ENCODE data around the gene RRP12.
"Not testable (repeated sequence)": the region's sequence is repeated elsewhere in the genome, so short reads cannot be mapped to it uniquely, and the experiment has no call there.

Gene RRP12, protein sequence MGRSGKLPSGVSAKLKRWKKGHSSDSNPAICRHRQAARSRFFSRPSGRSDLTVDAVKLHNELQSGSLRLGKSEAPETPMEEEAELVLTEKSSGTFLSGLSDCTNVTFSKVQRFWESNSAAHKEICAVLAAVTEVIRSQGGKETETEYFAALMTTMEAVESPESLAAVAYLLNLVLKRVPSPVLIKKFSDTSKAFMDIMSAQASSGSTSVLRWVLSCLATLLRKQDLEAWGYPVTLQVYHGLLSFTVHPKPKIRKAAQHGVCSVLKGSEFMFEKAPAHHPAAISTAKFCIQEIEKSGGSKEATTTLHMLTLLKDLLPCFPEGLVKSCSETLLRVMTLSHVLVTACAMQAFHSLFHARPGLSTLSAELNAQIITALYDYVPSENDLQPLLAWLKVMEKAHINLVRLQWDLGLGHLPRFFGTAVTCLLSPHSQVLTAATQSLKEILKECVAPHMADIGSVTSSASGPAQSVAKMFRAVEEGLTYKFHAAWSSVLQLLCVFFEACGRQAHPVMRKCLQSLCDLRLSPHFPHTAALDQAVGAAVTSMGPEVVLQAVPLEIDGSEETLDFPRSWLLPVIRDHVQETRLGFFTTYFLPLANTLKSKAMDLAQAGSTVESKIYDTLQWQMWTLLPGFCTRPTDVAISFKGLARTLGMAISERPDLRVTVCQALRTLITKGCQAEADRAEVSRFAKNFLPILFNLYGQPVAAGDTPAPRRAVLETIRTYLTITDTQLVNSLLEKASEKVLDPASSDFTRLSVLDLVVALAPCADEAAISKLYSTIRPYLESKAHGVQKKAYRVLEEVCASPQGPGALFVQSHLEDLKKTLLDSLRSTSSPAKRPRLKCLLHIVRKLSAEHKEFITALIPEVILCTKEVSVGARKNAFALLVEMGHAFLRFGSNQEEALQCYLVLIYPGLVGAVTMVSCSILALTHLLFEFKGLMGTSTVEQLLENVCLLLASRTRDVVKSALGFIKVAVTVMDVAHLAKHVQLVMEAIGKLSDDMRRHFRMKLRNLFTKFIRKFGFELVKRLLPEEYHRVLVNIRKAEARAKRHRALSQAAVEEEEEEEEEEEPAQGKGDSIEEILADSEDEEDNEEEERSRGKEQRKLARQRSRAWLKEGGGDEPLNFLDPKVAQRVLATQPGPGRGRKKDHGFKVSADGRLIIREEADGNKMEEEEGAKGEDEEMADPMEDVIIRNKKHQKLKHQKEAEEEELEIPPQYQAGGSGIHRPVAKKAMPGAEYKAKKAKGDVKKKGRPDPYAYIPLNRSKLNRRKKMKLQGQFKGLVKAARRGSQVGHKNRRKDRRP (N-terminal part only)

DNA sequence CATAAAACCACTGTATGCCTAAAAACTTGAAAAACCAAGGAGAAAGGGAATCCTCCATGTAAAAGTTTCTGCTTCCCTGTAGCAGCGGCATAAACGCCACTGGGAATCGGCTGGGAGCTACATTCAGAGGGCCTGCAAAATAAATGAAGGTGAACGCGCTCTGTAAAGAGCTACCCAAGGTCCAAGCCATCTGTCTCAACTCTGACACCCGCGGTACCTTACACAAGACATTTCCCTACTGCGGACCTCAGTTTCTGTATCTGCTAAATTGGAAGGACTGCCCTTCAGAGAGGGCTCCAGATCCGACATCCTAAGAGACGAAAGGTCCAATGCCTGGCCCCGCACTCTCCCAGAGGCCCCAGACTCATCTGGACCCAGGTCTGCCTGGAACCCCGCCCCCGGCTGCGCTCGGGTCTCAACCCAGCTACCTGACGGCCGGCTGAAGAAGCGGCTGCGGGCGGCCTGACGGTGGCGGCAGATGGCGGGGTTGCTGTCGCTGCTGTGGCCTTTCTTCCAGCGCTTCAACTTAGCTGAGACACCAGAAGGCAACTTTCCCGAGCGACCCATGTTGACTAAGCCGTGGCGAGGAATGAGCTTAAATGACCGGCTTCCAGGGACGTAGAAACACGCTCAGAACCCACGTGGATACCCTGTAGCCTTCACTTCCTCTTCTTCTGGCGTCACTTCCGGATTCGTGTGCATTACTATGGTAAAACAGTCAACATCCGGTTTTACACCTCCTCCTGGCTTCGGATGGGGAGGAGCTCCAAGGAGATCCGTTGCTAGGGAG lies at the start of gene RRP12:
RRP12 (minus strand) TSS at position 676 of the 790 bp plus-strand sequence; CDS start at position 567, 109 bp downstream.
- DNase-seq: peak; percentile 95

GRCh38 chr10:97450828-97451227 lies 49.7 kb upstream of the RRP12 start:
- DNase-seq: no peak

GRCh38 chr10:97445722-97446639 lies 44.8 kb upstream of the RRP12 start, which contains the start of the genes EXOSC1 and ZDHHC16:
Gene EXOSC1 (minus strand): TSS chr10:97446006. CDS start chr10:97445985, 21 bp downstream.
Gene ZDHHC16 (plus strand): TSS chr10:97446175. CDS start chr10:97451676, 5,501 bp downstream.
- peak; percentile 96 for DNase-seq

- DNase-seq: no peak
These were observed 44.2 kb upstream of the RRP12 start for GRCh38 chr10:97445357-97445721.

GRCh38 chr10:97444212-97444611 lies 43.1 kb upstream of the RRP12 start:
- DNase-seq: no peak

DNA sequence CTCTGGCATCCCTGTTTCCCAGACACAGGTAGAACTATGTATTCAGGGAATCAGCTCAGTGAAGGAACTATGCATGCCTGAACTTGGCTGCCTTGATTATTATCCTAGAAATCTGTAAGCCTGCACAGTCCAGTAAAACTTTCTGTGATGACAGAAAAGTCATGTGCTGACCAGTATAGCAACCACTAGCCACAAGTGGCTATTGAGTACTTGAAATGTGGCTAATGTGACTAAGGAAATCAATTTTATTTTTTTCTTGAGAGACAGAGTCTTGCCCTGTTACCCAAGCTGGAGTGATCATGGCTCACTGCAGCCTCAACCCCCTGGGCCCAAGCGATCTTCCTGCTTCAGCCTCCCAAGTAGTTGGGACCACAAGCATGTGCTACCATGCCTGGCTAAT lies 41.1 kb upstream of the RRP12 start:
- no peak for DNase-seq

DNA sequence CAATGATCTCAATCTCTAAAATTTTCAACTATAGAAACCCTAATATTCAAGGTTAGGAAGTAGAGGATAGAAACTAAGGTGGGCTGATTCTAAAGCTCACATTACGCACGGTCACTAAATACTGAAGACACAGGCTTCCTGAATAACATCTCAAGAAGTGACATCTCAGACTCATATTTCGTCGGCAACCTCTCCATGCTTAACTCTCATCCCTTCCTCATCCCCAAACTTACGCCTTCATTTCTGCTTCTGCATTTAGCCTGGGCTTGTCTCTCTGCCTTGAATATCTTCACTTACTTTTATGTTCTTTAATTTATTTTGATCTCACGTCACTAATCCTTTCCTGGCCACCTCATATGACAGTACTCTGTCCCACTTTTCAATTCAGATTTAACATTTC lies 34.1 kb upstream of the RRP12 start:
- DNase-seq: no peak

DNA sequence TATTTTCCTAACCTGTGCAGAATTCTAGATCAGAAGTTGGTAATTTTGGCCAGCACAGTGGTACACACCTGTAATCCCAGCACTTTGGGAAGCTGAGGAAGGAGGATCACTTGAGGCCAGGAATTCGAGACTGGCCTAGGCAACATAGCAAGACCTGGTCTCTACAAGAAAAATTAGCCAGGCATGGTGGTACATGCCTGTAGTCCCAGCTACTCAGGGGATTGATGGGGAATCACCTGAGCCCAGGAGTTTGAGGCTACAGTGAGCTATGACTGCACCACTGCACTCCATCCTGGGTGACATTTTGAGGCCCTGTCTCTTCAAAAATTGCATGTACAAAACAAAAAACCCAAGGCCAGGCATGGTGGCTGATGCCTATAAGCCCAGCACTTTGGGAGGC lies 33.4 kb upstream of the RRP12 start:
- DNase-seq: no peak

GRCh38 chr10:97434055-97434454 lies 32.9 kb upstream of the RRP12 start:
- DNase-seq: no peak

- no peak for DNase-seq
These were observed 27.4 kb upstream of the RRP12 start for GRCh38 chr10:97428572-97428981.

DNA sequence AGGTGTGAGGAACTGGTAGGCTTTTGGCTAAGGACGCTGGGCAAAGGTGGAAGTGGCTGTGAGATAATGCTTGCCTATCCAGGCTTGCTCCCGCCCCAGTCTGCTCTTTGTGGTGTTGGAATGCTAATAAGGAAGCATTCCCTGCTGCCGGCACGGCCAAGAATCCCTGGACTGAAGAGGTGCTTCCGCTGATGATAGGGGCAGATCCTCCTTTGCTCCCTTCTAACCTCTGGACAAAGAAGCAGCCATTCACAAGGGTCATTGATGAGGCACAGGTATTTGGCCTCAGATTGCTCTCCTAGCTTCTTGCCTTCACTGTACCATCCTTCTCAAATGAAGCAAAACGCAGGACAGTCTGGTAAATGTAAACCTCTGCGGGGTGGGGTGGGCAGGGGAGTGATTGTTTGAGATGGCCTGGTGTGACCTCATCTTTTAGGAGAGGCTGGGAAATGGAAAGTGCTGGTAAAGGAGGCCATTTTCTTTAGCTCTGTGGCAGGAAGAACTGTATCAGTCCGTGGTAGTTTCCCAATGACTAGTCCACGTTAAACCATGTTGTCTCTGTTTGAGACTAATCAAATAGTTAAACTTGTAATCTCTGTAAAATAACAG lies 26.5 kb upstream of the RRP12 start:
- DNase-seq: no peak

GRCh38 chr10:97426776-97427570 lies 25.8 kb upstream of the RRP12 start:
- no peak for DNase-seq

DNA sequence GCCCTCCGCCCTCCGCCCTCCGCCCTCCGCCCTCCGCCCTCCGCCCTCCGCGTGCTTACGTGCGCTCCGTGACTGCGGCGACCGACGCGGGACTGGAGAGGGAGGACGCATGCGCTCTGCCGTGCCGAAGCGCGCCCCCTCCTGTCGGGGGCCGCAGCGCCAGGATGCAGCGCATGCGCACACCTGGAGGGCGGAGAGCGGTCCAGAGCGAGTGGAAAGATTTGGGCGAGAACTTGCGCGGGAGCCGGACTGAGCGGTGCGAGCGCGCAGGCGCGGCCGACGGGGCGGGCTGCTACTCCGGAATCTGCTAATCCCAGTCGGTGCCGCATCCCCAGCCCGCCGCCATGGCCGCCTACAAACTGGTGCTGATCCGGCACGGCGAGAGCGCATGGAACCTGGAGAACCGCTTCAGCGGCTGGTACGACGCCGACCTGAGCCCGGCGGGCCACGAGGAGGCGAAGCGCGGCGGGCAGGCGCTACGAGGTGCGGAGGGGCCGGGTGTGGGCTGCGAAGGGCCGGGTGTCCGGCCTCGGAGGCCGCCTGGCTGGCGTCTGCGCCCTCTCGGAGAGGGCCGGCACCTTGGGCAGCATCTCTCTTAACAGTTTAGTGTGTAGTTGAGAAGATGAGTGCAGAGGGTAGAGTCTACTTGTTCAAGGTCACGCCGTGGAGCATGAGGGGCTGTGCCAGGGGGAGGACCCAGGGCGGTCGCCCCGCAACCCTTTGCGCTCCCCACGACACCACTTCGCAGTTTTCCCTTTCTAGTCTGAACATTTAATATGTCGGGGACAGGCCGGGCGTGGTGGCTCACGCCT lies 25.0 kb upstream of the RRP12 start, which contains the start of gene PGAM1:
PGAM1 (plus strand) TSS at position 228 of the 812 bp plus-strand sequence; CDS start at position 345, 117 bp downstream.
- DNase-seq: peak; percentile 98

GRCh38 chr10:97423757-97424098 lies 22.6 kb upstream of the RRP12 start:
- DNase-seq: not testable (repeated sequence)

DNA sequence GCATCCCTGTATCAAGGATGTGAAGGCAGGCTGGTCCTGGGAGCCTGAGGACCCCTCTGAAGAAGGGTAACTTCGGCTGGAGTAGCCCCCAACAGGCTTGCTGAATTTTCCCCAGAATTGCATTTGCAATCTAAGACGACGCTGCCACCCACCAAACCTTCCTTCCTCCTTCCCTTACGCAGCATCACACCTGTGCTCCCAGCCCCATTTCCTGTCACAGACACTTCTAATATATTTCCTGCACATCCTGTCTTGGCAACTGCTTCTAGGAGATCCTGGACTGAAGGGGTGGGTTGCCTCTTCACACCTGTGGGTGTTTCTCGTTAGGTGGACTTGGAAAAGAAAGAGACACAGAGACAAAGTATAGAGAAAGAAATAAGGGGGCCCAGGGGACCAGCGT lies 15.4 kb upstream of the RRP12 start:
- no peak for DNase-seq

- no peak for DNase-seq
These were observed 11.8 kb upstream of the RRP12 start for GRCh38 chr10:97412891-97413304.

DNA sequence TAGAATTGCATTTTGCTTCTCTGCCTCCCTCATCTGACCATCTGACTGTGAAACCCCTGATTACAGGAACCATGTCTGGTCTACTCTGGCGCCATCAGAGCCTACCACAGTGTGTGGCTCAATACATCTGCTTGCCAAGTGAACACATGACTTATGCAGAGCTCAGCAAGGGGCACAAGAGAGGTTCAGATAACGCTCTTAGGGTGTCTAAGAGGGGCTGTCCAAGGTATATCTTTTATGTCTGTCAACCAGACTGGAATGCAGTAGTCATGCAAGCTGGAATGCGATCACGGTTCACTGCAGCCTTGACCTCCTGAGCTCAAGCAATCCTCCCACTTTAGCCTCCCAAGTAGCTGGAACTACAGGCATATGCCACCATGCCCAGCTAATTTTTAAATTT lies 10.3 kb upstream of the RRP12 start:
- no peak for DNase-seq

GRCh38 chr10:97408496-97408992 lies 7.4 kb upstream of the RRP12 start:
- DNase-seq: no peak

DNA sequence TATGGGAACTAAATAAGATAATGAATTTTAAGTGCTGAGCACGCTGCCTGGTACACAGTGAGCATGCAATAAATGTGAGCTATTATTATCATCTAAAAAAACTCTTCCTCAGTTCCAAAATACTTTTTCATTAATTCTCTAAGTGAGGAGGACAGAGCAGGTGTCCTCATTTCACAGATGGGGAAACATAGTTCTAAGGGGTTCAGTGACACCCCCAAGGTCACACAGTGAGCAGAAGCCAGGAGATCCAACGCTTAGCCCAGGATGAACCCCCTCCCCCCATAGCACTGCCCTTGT lies 6.8 kb upstream of the RRP12 start:
- DNase-seq: no peak
